GM12892 (cell line): ENCODE measurements around the gene ZNRF2. TPM values are rescaled to one million over a fixed set of nuclear protein-coding genes. Genes with fewer than 3 reads are reported as not detected.

Experiments used
- DNase-seq: peaks from one replicate; pipeline ENCODE4 v3.0.0; 2011; ENCODE audit not compliant: insufficient read length
- FAIRE-seq: peaks from 2 replicates; lab custom pipeline; 2011; peaks lifted over from hg19 to GRCh38; lab: Jason Lieb, UNC
- POLR2A ChIP-seq: IDR thresholded peaks from 2 replicates; pipeline ENCODE4 v1.6.1; 2011; ENCODE audit warnings: low read depth, low read length, control low read depth
- POLR2AphosphoS5 ChIP-seq: IDR thresholded peaks from 2 replicates; pipeline ENCODE4 v1.6.1; 2011; ENCODE audit warnings: low read depth, low read length, control low read depth
- TAF1 ChIP-seq: IDR thresholded peaks from 2 replicates; pipeline ENCODE4 v1.6.1; 2011; ENCODE audit warnings: low read depth, mild to moderate bottlenecking, control low read depth, low read length, borderline replicate concordance
- polyA plus RNA-seq: library from polyadenylated mRNA; unstranded; fragments of >200 nt; gene quantifications from one replicate; pipeline ENCODE4 v1.2.1, GENCODE V29; 2012; ENCODE audit warnings: missing spikeins, inconsistent platforms; ENCODE audit not compliant: missing spikeins

ZNRF2 gene
- polyA plus RNA-seq: 7.7 TPM

DNA sequence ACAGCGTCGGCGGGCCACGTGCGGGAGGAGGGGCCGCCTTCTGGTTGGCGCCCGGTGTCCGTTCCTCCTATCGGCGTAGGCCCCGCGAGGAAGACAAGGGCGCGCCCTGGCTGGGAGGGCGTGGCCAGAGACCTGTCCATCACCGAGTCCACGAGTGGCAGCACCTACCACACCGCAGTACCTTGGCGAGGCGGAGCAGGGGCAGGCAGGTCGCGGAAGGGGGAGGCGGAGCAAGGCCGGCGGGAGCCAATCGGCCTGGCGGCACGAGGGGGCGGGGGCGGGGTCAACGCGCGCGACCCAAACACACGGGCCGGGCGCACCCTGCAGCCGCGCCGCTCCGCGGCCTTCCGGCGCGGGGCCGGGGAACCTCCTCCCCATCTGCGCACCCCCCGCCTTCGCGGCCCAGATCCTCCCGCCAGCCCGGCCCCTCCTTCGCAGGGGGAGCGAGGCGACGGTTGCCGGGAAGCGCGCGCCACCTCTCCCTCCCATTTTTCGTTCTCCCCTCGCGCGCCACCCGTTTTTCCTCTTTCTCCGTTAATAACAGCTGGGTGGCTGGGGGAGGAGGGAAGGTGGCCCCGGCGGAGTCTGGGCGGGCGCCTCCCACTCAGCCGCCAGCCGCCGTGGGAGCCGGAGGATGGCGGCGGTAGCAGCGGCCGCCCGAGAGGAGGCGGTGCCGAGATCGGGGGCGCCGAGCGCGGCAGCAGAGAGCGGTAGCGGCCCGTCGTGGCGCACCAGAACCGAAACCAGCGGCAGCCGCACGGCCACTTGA lies at the start of gene ZNRF2:
Gene ZNRF2 (plus strand): TSS at position 300 of the 769 bp plus-strand sequence. CDS start 761 bp downstream, outside the sequence.
- DNase-seq: peak; percentile 81
- TF ChIP-seq POLR2AphosphoS5 (no peak; the same call in 1 of the 2 replicates), POLR2A (peak; percentile 43; the same call in 1 of the 2 replicates)
- peak; percentile 99 for FAIRE-seq

- TF ChIP-seq POLR2AphosphoS5 (no peak), TAF1 (no peak), POLR2A (no peak)
- DNase-seq (no peak), FAIRE-seq (peak; percentile 73)
Observed at GRCh38 chr7:30237271-30237695, 47.1 kb upstream of the ZNRF2 start.

- DNase-seq (no peak), FAIRE-seq (peak; percentile 84)
- TF ChIP-seq TAF1: no peak
- TF ChIP-seq POLR2A: no peak
- TF ChIP-seq POLR2AphosphoS5: no peak
Observed at GRCh38 chr7:30238721-30239441, 45.5 kb upstream of the ZNRF2 start.

GRCh38 chr7:30240106-30240800 lies 44.1 kb upstream of the ZNRF2 start:
- DNase-seq (no peak), FAIRE-seq (peak; percentile 40)
- no peak for TF ChIP-seq TAF1
- TF ChIP-seq POLR2A: no peak
- no peak for TF ChIP-seq POLR2AphosphoS5

- FAIRE-seq (peak; percentile 48), DNase-seq (no peak)
- no peak for TF ChIP-seq TAF1
- no peak for TF ChIP-seq POLR2AphosphoS5
- TF ChIP-seq POLR2A: no peak
Observed at GRCh38 chr7:30241767-30242166, 42.6 kb upstream of the ZNRF2 start.

- TF ChIP-seq TAF1 (no peak), POLR2AphosphoS5 (no peak), POLR2A (no peak)
- FAIRE-seq: no peak
- no peak for DNase-seq
Observed at GRCh38 chr7:30244340-30244739, 40.1 kb upstream of the ZNRF2 start.

GRCh38 chr7:30245913-30246312 lies 38.5 kb upstream of the ZNRF2 start:
- DNase-seq: no peak

GRCh38 chr7:30246392-30246791 lies 38.0 kb upstream of the ZNRF2 start:
- TF ChIP-seq POLR2AphosphoS5 (no peak), POLR2A (no peak), TAF1 (no peak)

More at GRCh38 chr7:30245913-30246312, 38.5 kb upstream of the ZNRF2 start:
- no peak for FAIRE-seq
- TF ChIP-seq POLR2A: no peak

GRCh38 chr7:30247541-30248401 lies 36.6 kb upstream of the ZNRF2 start:
- TF ChIP-seq POLR2A (no peak), TAF1 (no peak), POLR2AphosphoS5 (no peak)
- FAIRE-seq: peak; percentile 5
- DNase-seq: no peak

More at GRCh38 chr7:30246392-30246791, 38.0 kb upstream of the ZNRF2 start:
- DNase-seq (no peak), FAIRE-seq (no peak)

- no peak for TF ChIP-seq TAF1
- TF ChIP-seq POLR2A: no peak
- FAIRE-seq (no peak), DNase-seq (no peak)
Observed at GRCh38 chr7:30249316-30249715, 35.1 kb upstream of the ZNRF2 start.
